Peyer's patch (tissue), 4 donors: Measurements from ENCODE around the gene MAP1LC3B2.

Source experiments
- CTCF ChIP-seq, 6 experiments: fragments of 450-650 bp in 4 of 6; fragments of 200-600 bp in 2 of 6; sonication (generic) in 1 of 6; IDR thresholded peaks; one replicate each; pipeline ENCODE4 v1.5.1; 2017 to 2019; ENCODE audit warnings: antibody characterized with exemption in 6 of 6, mild to moderate bottlenecking in 3 of 6, moderate library complexity in 1 of 6
- POLR2A ChIP-seq, 2 donors: fragments of 450-650 bp; IDR thresholded peaks; one replicate each; pipeline ENCODE4 v1.5.1; 2017; ENCODE audit warnings: antibody characterized with exemption in 2 of 2, mild to moderate bottlenecking in 2 of 2, moderate library complexity in 2 of 2

- no peak for TF ChIP-seq CTCF (IDR thresholded peaks at IDR 0.05)
- no peak for TF ChIP-seq POLR2A (IDR thresholded peaks at IDR 0.05)
Measured at GRCh38 chr12:116615141-116615861, 56.1 kb downstream of the MAP1LC3B2 start.
